Stomach (tissue), 9 donors: ENCODE data around the gene CNOT1. TPM values are rescaled to one million over a fixed set of nuclear protein-coding genes. Genes with fewer than 3 reads are reported as not detected.

Source experiments
- DNase-seq, 2 donors: peaks; one replicate each; pipeline versions ENCODE4 v3.0.0 to v3.0.0-alpha.2; 2013 to 2019
- H3K27ac ChIP-seq, 5 donors: fragments of 200-600 bp in 4 of 5; sonication (generic) in 4 of 5; one replicate each; pipeline ENCODE4 v1.5.1; 2013 to 2019; ENCODE audit warnings: mild to moderate bottlenecking in 1 of 5, moderate library complexity in 1 of 5
- H3K27me3 ChIP-seq, 3 donors: fragments of 200-600 bp; sonication (generic); one replicate each; pipeline ENCODE4 v1.5.1; 2017 to 2019; ENCODE audit warnings: mixed run types in 1 of 3
- H3K36me3 ChIP-seq, 4 donors: fragments of 200-600 bp; sonication (generic); 1 replicate in 3 of 4; 2 replicates in 1 of 4; pipeline ENCODE4 v1.5.1; 2016 to 2019
- H3K4me1 ChIP-seq, 4 donors: fragments of 200-600 bp; sonication (generic); one replicate each; pipeline ENCODE4 v1.5.1; 2016 to 2019
- H3K4me3 ChIP-seq, 4 donors: fragments of 200-600 bp; sonication (generic) in 3 of 4; one replicate each; pipeline ENCODE4 v1.5.1; 2016 to 2019; ENCODE audit warnings: mild to moderate bottlenecking in 1 of 4
- H3K9me3 ChIP-seq, 4 donors: fragments of 200-600 bp; sonication (generic); one replicate each; pipeline ENCODE4 v1.5.1; 2016 to 2019
- EP300 ChIP-seq: sonication (generic); formaldehyde crosslinking; IDR thresholded peaks from one replicate; pipeline ENCODE4 v1.6.1; 2017; ENCODE audit warnings: antibody characterized with exemption
- POLR2A ChIP-seq, 4 donors: fragments of 450-650 bp; IDR thresholded peaks; one replicate each; pipeline ENCODE4 v1.6.1; 2016; ENCODE audit warnings: antibody characterized with exemption in 4 of 4, control low read depth in 2 of 4, mild to moderate bottlenecking in 1 of 4, moderate library complexity in 1 of 4
- POLR2AphosphoS5 ChIP-seq, 3 donors: sonication (generic); formaldehyde crosslinking; IDR thresholded peaks; one replicate each; pipeline ENCODE4 v1.6.1; 2016; ENCODE audit warnings: antibody characterized with exemption in 3 of 3
- WGBS, 5 donors: extraction: QIAGEN DNeasy Blood & Tissue Kit in 3 of 5; methylation state at CpG; one replicate each; pipeline versions ENCODE4 v1.1.5 to v1.1.7; 2013 to 2018; 5-methylcytosine and 5-hydroxymethylcytosine counted together
- intact Hi-C: fragments of 100-400 bp; cut with DNase I; formaldehyde crosslinking; loops from one replicate; pipeline ENCODE4 v1.15.1; 2023; ENCODE audit warnings: low total_unique reads
- polyA plus RNA-seq, 3 donors: library from polyadenylated mRNA; stranded (reverse); fragments of 200-250 nt; gene quantifications; one replicate each; pipeline ENCODE4 v1.2.3, GENCODE V29; 2013
- total RNA-seq, 5 donors: library from RNA; depleted of rRNA; stranded (reverse); fragments of >200 nt; gene quantifications; one replicate each; pipeline versions ENCODE4 v1.1.0 to v1.2.3, GENCODE V29; 2014 to 2016
- TF ChIP-seq, protein P1 (sequence below), 7 experiments: fragments of 450-650 bp in 4 of 7; fragments of 200-600 bp in 3 of 7; sonication (generic) in 3 of 7; IDR thresholded peaks; one replicate each; pipeline ENCODE4 v1.5.1; 2016 to 2019; ENCODE audit warnings: antibody characterized with exemption in 7 of 7, control low read depth in 2 of 7, mild to moderate bottlenecking in 1 of 7
- donor health status: healthy with polysubstance abuse.
- donor health status: Bipolar disorder and iron deficiency.
- donor health status: healthy.

CNOT1 gene
- total and polyA plus RNA-seq, 8 donors = 39.9 to 282 (median 136) TPM

DNA sequence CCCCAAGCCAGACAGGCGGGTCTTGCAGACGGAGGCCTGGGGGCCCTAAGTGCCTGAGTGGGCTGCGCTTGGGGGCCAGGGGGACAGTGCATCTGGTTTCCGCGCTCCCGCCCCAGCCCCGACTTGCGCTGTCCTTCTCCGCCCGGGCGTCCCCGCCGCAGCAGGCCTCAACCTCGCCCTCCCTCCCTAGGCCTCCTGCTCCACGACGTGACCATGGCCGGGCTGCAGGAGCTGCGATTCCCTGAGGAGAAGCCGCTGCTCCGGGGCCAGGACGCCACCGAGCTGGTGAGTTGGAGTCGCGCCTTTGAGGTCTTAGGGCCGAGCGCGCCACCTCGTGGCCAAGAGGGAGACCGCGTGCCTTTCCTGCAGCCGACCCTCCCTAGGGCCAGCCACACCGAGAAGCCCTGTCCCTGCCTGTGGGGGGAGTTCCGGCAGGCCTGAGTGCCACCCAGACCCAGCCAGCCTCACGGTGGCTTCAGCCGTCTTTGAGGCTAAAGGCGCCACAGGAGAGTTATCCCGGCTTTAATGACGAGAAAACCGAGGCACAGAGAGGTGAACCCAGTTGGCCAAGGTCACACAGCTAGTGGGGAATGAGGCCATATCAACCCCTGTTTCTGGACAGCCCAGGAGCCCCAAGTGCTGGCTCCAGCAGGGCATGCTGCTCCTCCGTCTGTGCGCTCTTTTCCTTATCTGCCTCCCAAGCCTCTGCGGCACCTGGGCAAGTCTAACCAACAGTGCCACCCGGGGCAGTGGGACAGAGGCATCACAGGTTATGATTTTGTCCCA, 141.9 kb downstream of the CNOT1 start:
- Histone ChIP-seq H3K4me1 (peaks cover 0 to 8% (median 6%) of the 10 kb centered on the region in 4 donors), H3K4me3 (peak overlapping the region in 1 of 4 donors; percentile 32), H3K9me3 (no peaks in the 10 kb centered on the region), H3K36me3 (no peaks in the 10 kb centered on the region), H3K27ac (no peak overlapping the region), H3K27me3 (no peaks in the 10 kb centered on the region)
- TF ChIP-seq, protein P1, sequence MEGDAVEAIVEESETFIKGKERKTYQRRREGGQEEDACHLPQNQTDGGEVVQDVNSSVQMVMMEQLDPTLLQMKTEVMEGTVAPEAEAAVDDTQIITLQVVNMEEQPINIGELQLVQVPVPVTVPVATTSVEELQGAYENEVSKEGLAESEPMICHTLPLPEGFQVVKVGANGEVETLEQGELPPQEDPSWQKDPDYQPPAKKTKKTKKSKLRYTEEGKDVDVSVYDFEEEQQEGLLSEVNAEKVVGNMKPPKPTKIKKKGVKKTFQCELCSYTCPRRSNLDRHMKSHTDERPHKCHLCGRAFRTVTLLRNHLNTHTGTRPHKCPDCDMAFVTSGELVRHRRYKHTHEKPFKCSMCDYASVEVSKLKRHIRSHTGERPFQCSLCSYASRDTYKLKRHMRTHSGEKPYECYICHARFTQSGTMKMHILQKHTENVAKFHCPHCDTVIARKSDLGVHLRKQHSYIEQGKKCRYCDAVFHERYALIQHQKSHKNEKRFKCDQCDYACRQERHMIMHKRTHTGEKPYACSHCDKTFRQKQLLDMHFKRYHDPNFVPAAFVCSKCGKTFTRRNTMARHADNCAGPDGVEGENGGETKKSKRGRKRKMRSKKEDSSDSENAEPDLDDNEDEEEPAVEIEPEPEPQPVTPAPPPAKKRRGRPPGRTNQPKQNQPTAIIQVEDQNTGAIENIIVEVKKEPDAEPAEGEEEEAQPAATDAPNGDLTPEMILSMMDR (IDR thresholded peaks at IDR 0.05) = peak in 5 of 7 experiments; percentile 83 to 92 (median 89)
- peak in 1 of 3 donors; percentile 25 for TF ChIP-seq POLR2AphosphoS5 (IDR thresholded peaks at IDR 0.05)
- no peak for TF ChIP-seq POLR2A (IDR thresholded peaks at IDR 0.05)
- no peak for TF ChIP-seq EP300
- WGBS, 5 donors = 15 to 37% (median 16%) methylated on average over 20 to 43 of the region's 43 CpGs
- intact Hi-C loops = loop anchor here (5.0 kb wide), 1 partner anchor 150 kb away; no protein-coding TSS in a partner anchor
- DNase-seq = peak; percentile 84 to 94

DNA sequence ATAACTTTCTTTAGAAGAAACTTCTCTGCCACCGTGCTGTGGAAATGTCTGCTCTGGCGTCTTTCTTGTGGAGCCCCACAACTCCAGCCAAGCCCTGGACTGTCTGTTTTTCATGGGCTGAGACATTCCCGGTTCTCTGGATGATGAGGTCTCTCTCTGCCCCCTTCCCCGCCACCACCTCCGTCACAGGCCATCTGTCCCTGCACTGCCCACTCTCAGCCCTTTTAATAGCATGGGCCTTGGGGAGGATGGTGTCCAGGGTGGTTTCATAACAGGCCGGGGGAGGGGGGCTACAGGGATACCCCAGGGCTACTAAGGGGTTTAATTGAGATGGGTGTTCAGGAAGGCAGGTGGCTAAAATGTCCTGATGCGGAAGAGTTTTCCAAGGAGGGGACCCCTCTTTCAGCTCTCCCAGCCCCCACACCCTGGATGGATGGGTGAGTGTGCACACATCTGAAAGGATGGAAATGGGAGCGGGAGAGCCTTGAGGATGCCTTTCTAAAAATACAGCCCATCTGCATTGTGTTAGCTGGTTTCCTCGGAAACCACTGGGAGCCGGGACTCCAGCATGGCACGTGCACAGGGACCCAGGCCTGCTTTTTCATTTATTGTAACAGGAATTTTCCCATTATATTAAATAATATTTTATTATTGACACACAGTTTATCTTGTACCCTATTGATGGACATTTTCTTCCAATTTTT, 144.3 kb downstream of the CNOT1 start:
- no peak for TF ChIP-seq EP300
- H3K4me1 ChIP-seq = peaks cover 0 to 8% (median 6%) of the 10 kb centered on the region in 4 donors
- WGBS, 5 donors = 73 to 79% (median 77%) methylated on average over 11 of the region's 11 CpGs
- no peaks in the 10 kb centered on the region for H3K36me3 ChIP-seq
- DNase-seq = no peak
- H3K4me3 ChIP-seq = no peak overlapping the region
- no peak overlapping the region for H3K27ac ChIP-seq
- H3K9me3 ChIP-seq = no peaks in the 10 kb centered on the region
- intact Hi-C loops = loop anchor here (5.0 kb wide), 1 partner anchor 148 kb away; no protein-coding TSS in a partner anchor
- no peaks in the 10 kb centered on the region for H3K27me3 ChIP-seq

DNA sequence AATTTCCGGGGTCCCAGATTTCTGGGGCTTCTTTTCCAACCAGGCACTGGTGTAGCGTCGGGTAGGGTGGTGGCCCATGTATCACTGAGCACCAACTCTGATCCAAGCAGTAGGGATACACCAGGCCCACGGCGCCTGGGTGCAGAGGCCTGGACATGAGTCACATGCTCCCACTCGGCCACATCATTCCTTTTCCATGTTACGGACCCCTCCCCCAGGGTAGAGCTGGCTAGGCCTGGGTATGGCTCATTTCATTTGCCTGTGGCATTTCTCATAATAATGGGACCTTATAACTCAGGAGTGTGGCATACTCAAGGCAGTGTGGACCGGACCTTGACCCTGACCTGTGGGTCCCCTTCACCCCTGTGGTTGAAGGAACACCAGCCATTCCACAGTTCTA, 147.7 kb downstream of the CNOT1 start:
- Histone ChIP-seq H3K36me3 (no peaks in the 10 kb centered on the region), H3K27ac (no peak overlapping the region), H3K4me3 (no peak overlapping the region), H3K9me3 (no peaks in the 10 kb centered on the region), H3K4me1 (no peaks in the 10 kb centered on the region), H3K27me3 (no peaks in the 10 kb centered on the region)
- no peak for TF ChIP-seq EP300
- no peak for TF ChIP-seq POLR2AphosphoS5 (IDR thresholded peaks at IDR 0.05)
- no peak for TF ChIP-seq POLR2A (IDR thresholded peaks at IDR 0.05)
- TF ChIP-seq, protein P1 (IDR thresholded peaks at IDR 0.05) = no peak
- no peak for DNase-seq
- intact Hi-C loops = no loop called here
- 76 to 82% (median 78%) methylated on average over 8 of the region's 8 CpGs for WGBS, 5 donors

DNA sequence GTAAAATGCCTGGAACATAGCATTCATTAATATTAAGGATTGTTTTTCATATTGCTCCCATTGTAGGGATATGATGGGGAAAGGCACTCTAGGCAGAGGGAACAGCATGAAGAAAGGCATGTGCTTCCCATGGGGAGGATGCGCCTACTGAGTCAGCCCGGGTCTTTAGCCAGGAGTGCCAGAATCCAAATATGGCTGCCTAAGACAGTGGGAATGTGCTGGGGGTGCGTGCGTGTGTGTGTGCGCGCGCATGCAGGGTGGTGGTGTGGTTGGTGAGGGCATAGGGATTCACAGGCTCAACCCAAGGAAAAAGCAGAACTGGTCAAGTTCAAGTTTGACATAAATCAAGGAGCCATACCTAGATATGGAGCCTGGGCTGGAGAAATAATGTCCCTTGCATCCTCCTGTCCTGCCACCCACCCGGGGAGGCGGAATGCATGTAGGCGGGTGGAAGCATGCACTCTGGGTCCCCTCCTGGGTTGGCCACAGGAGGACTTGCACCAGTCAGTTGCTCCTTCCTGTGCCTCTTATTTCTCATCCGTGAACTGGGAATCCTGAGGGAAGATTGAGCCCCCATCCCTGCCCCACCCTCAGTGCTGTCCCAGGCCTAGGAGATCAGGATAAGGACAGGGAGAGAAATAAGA, 148.3 kb downstream of the CNOT1 start:
- Histone ChIP-seq H3K4me3 (no peak overlapping the region), H3K27ac (no peak overlapping the region), H3K4me1 (no peaks in the 10 kb centered on the region), H3K27me3 (no peaks in the 10 kb centered on the region), H3K36me3 (no peaks in the 10 kb centered on the region), H3K9me3 (no peaks in the 10 kb centered on the region)
- 91 to 97% (median 94%) methylated on average over 11 of the region's 11 CpGs for WGBS, 5 donors
- intact Hi-C loops = no loop called here
- TF ChIP-seq POLR2AphosphoS5 (IDR thresholded peaks at IDR 0.05) (no peak), EP300 (no peak), POLR2A (IDR thresholded peaks at IDR 0.05) (no peak)
- TF ChIP-seq, protein P1 (IDR thresholded peaks at IDR 0.05) = no peak
- DNase-seq = no peak
